ENCODE results near the gene CCDC12.

Gene CCDC12

GRCh38 chr3:46953234-46954010, 23.1 kb downstream of the CCDC12 start:
- no peak for DNase-seq

GRCh38 chr3:46952813-46953212, 23.7 kb downstream of the CCDC12 start:
- no peak for DNase-seq

DNA sequence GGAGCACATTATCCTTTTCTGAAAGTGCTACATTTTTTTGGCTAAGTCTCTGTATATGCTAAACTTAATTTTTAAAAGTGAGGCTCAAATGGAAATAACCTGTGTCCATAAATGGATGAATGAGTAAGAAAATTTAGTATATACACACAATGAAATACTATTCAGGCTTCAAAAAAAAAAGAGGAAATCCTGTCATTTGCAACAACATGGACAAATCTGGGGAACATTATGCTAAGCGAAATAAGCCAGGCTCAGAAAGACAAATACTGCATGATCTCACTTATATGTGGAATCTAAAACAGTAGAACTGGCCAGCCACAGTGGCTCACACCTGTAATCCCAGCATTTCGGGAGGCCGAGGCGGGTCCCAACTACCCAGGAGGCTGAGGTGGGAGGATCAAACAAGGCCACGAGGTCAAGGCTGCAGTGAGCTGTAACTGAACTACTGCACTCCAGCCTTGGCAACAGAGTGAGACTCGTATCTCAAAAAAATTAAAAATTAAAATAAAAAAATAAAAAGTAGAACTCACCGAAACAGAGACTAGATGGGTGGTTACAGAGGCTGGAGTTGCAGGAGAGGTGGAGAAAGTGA, 25.8 kb downstream of the CCDC12 start:
- no peak for DNase-seq

- DNase-seq = no peak
Measured at GRCh38 chr3:46950177-46950576, 26.4 kb downstream of the CCDC12 start.

- DNase-seq = no peak
Measured at GRCh38 chr3:46948830-46949671, 27.5 kb downstream of the CCDC12 start.

GRCh38 chr3:46947981-46948791, 28.4 kb downstream of the CCDC12 start:
- peak; percentile 45 for DNase-seq

GRCh38 chr3:46947546-46947901, 29.0 kb downstream of the CCDC12 start:
- DNase-seq = no peak

DNA sequence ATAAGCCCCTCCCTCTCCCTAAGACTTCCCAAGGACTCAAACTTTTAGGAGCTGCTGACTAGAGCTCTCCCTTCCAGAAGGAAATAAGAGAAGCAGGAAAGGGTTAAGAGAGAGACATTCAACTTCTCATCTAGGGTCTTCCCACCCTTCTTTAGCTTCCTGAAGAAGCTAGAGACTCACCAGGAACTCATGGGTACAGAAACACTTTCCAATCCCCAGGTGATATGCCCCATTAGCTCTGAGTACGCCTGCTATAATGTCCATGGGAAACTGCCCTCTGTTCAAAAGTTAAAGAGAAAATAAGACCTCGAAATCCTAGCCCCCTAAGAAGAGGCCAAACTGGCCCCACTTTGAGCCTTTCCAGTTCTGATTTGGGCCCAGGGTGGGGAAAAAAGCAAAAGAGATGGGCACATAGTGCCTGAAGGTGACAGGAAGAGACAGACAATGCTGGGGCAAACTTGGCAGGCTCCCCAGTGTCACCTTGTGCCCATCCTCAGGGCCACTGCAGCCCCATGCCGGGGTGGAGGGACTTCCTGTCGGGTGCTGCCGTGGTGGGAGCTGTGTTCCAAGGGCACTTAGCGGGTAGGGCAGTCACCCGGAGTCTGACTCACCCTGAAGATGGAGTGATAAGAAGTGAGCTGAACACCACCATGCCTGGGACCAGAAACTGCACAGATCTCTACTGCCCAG, 29.5 kb downstream of the CCDC12 start:
- DNase-seq = peak; percentile 46

DNA sequence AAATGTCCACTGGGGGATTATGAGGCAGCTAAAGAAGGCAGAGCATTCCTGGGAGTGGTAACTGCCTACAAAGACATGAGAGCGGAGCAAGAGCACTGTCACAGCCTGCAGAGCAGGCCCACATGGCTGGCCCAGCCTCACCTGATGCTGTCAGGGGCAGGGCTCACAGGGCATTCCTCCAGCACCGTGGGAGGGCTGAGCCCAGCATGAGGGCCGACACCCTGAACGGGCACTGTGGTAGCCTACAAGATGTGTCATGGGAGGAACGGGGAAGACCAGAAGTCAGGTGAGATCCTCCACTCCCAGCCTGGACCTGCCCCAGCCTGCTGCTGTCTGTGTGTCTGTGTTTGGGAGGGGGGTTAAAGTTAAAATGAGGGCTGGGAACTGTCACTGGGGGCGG, 30.1 kb downstream of the CCDC12 start:
- DNase-seq = no peak

DNA sequence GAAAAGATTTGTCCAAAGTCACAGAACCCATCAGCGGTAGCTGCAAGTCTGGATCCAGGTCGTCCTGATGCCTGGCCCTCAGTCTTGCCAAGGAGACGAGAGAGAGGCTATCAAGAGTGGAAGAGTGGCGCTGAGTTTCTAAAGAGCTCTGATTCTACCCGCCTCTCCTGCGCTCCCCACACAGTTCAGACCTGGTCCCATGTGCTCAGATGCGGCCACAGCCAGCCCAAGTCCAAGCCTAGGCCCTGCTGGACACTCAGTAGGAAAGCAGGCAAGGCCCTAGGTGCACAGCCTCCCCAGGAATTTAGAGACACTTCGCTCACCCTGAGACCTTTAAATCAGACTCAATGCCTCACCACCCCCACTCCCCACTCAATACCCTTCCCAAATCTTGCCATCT, 32.4 kb downstream of the CCDC12 start:
- no peak for DNase-seq

DNA sequence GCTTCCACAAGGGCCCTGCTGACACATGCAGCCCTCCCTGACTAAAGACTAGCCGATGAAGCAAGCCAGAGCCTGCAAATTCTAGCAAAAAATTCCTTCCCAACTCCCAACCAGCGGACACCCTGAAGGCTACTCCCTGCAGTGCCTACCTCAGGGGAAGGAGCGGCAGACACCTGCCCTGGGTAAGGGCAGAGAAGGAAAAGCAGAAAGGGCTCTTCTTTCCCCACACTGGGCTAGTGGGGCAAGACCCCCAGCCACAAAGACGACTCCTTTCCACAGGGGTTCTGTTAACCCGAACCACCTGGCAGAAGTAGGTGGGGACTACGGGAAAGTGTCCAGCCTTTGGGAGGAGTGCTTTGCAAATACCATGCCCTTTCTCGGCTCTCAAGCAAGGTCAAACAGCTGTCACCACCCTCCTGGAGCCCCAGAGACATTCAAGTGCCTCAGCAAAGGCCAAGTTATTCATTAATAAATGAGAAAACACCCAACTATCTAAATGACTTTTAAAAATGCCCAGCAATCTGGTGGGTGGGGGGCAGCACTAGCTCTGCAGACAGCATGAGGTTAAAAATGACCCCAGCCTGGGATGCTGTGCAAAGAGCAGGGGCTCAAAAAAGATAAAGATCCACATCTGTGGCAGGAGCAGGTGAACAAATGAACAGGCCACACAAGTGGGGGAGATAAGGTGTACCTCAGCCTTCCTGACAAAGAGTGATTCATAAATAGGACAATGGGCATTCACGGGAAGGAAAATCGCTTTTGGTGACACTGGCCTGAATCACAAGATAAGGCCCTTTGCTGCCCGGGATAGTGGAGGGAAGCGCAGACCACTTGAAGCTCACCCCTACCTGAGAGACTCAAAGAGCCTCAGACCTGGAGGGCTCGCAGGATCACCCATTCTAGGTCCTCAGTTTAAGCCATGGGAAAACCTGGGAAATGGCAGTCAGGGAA, 33.0 kb downstream of the CCDC12 start:
- DNase-seq = no peak

DNA sequence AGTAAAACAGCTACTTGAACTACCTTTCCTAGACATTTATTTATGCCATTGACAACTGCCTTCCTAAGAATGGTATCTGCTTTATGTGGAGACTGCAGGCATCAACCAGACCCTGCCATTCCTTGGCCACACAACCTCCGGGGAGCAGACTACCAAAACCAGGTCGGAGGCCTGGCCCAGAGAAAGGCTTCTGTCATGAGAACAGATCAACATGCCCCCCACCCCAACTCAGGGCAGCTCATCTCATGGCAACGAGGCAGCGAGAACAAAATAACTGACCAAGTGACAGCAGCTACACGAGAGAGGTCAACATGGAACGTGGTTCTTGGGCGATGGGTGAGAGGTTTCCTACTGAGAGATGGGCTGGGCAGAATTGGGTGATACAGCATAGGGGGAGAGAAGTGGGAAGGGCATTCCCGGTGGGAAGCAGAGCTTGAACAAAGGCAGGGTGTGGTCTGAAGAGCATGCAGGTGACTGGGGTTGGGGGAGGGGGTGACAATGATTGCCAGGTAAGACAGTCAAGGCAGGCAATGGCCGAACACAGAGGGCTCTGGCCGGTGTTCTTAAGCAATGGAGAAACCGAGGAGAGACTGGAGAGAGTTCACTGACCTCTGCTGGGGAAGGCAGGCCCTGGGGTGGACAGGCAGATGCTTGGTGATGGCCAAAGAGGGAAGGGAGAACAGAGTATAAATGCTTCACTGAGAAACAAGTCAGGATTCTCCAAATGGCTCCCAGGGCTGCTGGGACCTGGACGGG, 33.9 kb downstream of the CCDC12 start:
- DNase-seq = no peak

DNA sequence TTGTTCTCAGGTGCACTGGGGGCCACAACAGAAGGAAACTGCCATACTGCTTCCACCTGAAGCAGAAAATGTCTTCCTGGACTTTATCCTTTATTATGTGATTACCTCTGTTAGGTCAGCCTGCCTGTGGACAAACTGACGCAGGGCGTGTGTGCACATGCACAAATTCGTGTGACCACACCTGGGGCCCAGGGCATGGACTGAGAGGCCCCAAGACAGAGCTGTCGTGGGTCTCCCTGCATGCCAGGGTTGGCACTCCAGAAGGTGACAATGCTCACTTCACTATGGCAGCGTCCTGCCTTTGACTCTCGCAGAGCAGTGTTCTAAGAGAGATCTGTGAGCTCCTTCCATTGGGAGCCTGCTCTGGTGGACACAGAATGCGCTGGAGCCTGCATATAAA, 34.5 kb downstream of the CCDC12 start:
- no peak for DNase-seq

- DNase-seq = no peak
Measured at GRCh38 chr3:46939578-46940445, 36.7 kb downstream of the CCDC12 start.

GRCh38 chr3:46938118-46938517, 38.4 kb downstream of the CCDC12 start:
- DNase-seq = no peak

DNA sequence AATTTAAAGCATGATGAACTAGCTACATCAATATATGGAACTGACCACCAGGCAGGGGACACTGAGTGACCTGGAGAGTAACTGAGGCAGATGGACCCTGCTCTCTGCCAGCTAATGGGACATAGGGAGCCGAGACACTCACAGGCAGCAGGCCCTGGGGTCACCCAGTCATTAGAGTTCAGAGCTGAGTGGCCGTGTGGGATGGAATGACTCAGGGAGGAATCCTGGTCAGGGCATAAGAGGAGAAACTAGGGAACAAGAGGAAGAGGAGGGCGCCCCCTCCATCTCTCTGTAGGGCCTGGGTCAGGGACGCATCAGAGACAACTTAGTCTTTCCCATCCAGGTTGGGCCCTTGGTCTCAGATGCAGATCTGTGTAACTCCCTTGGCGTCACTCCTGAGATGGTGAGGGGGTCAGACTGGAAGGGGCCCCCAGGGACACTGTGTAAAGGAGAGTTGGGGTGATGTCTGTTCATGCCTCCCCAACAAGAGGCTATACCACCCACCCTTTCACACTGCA, 39.8 kb downstream of the CCDC12 start:
- DNase-seq = no peak

DNA sequence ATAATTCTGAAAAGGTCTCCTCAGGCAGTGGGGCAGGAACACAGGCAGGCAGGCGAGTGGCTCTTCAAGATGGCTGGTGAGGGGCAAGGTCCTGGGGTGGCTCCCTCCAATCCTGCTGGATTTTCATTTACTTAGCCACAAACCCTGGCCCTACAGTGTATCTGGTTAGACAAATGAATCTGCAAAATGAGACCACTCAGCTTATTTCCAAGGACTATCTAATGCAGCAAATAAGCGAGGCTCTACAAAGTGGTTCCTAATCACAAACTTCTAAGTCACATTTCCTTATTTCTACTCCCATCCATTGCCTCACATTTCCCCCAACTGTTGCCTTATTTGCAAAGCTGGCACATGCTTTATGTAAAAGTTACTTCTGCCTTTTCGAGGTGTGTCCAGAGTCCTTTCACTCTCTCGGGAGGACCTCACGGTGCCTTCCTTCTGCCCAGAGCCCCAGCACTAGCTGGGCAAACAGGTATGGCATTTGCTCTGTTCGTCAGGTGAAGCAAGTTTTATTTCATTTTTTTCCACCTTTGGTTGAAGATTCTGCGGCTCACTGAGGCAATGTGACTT, 40.5 kb downstream of the CCDC12 start:
- DNase-seq = no peak

- no peak for DNase-seq
Measured at GRCh38 chr3:46935168-46935858, 41.2 kb downstream of the CCDC12 start.
